HCT116 (cell line): ENCODE results near the gene MYBPC3. TPM values are rescaled to one million over a fixed set of nuclear protein-coding genes. Genes with fewer than 3 reads are reported as not detected.
A peak's percentile ranks its signal among the peaks of the same experiment; 100 is the strongest.

ENCODE experiments used
- ATAC-seq: fragments of 200-7000 bp; cut with Tn5 transposase; 2 replicates; pipeline ENCODE4 v1.9.1; 2020; ENCODE audit warnings: mild to moderate bottlenecking, moderate library complexity
- Bru-seq: library from RNA; stranded (reverse); fragments of 400-500 nt; gene quantifications from one replicate; lab custom pipeline; 2021; lab: Mats Ljungman, UMichigan
- BruChase-seq, 2 experiments: library from RNA; stranded (reverse); fragments of 400-500 nt; gene quantifications; one replicate each; lab custom pipeline; 2021; lab: Mats Ljungman, UMichigan
- BruUV-seq: library from RNA; stranded (reverse); fragments of 400-500 nt; replicated peaks from 2 replicates; lab custom pipeline; 2021; lab: Mats Ljungman, UMichigan
- CTCF ChIA-PET: fragments of 300-600 bp; sonication (Branson Sonifier 250); formaldehyde crosslinking; loops from one replicate; lab custom pipeline; 2021; ENCODE audit warnings: antibody characterized with exemption; lab: Charles Lee
- POLR2A ChIA-PET: fragments of 300-600, 350-600 bp; sonication (Branson Sonifier 250); formaldehyde crosslinking; loops from one replicate; lab custom pipeline; 2021; ENCODE audit warnings: antibody characterized with exemption; lab: Charles Lee
- RAD21 ChIA-PET, 2 experiments: fragments of 300-600 bp; sonication (Branson Sonifier 250); formaldehyde crosslinking; loops; one replicate each; lab custom pipeline; 2023; ENCODE audit warnings: low total read pairs in 2 of 2; ENCODE audit not compliant: uncharacterized antibody in 2 of 2, unreplicated experiment in 2 of 2, low non-redundant PET in 1 of 2; lab: Charles Lee
- DNase-seq: peaks from one replicate; pipeline ENCODE4 v3.0.0-alpha.2; 2010; ENCODE audit warnings: low read depth, low spot score
- H2AFZ ChIP-seq: fragments of 200-600 bp; shearing (Covaris generic), sonication (generic); 2 replicates; pipeline ENCODE4 v1.6.1; 2017; ENCODE audit warnings: low read depth, mixed run types, mixed read lengths, antibody characterized with exemption, low read length; ENCODE audit not compliant: poor library complexity, severe bottlenecking
- H3K27ac ChIP-seq: 2 replicates; pipeline ENCODE4 v1.5.1; 2012; ENCODE audit warnings: low read depth, low read length
- H3K27me3 ChIP-seq: fragments of 200-600 bp; sonication (generic); 2 replicates; pipeline ENCODE4 v1.6.1; 2016; ENCODE audit warnings: mixed run types, low read length, mixed read lengths; ENCODE audit not compliant: insufficient read depth
- H3K36me3 ChIP-seq, 2 experiments: fragments of 200-500 bp in 1 of 2; fragments of 200-600 bp in 1 of 2; sonication (Bioruptor generic) in 1 of 2; sonication (generic) in 1 of 2; 2 replicates each; pipeline versions ENCODE4 v1.5.1 to v1.6.1; 2014 to 2016; ENCODE audit warnings: low read length in 2 of 2, inconsistent platforms in 1 of 2, mixed read lengths in 1 of 2, mixed run types in 1 of 2; ENCODE audit not compliant: insufficient read depth in 2 of 2, control insufficient read depth in 1 of 2
- H3K4me1 ChIP-seq, 2 experiments: fragments of 200-600 bp in 1 of 2; sonication (generic) in 1 of 2; 2 replicates each; pipeline versions ENCODE4 v1.5.1 to v1.6.1; 2012 to 2017; ENCODE audit warnings: low read length in 2 of 2, inconsistent platforms in 1 of 2, mild to moderate bottlenecking in 1 of 2, mixed read lengths in 1 of 2, mixed run types in 1 of 2, moderate library complexity in 1 of 2; ENCODE audit not compliant: insufficient read depth in 2 of 2, control insufficient read depth in 1 of 2
- H3K4me2 ChIP-seq: fragments of 200-600 bp; sonication (generic); 2 replicates; pipeline ENCODE4 v1.6.1; 2017; ENCODE audit warnings: mixed run types, low read length, mixed read lengths
- H3K4me3 ChIP-seq, 2 experiments: fragments of 200-600 bp in 1 of 2; sonication (generic) in 1 of 2; replicated peaks in 1 of 2; 2 replicates each; pipeline ENCODE4 v1.5.1; 2011 to 2016; ENCODE audit warnings: low read length in 2 of 2, control low read depth in 1 of 2, low read depth in 1 of 2, mild to moderate bottlenecking in 1 of 2, mixed read lengths in 1 of 2, mixed run types in 1 of 2
- H3K79me2 ChIP-seq: fragments of 200-600 bp; sonication (generic); 2 replicates; pipeline ENCODE4 v1.6.1; 2017; ENCODE audit warnings: mild to moderate bottlenecking, mixed run types, low read length, moderate library complexity, mixed read lengths; ENCODE audit not compliant: insufficient read depth
- H3K9ac ChIP-seq: fragments of 200-600 bp; sonication (generic); 2 replicates; pipeline ENCODE4 v1.6.1; 2016; ENCODE audit warnings: low read length, mixed read lengths
- H3K9me2 ChIP-seq: fragments of 200-600 bp; sonication (generic), shearing (Covaris generic); 2 replicates; pipeline ENCODE4 v1.6.1; 2017; ENCODE audit warnings: mixed run types, mild to moderate bottlenecking, moderate library complexity; ENCODE audit not compliant: insufficient read depth
- H3K9me3 ChIP-seq, 2 experiments: fragments of 200-500 bp in 1 of 2; fragments of 200-600 bp in 1 of 2; sonication (Bioruptor generic) in 1 of 2; sonication (generic) in 1 of 2; 2 replicates each; pipeline ENCODE4 v1.6.1; 2014 to 2017; ENCODE audit warnings: low read length in 2 of 2, mixed read lengths in 2 of 2, inconsistent platforms in 1 of 2, low read depth in 1 of 2, mild to moderate bottlenecking in 1 of 2, mixed run types in 1 of 2, moderate library complexity in 1 of 2; ENCODE audit not compliant: control insufficient read depth in 1 of 2, insufficient read depth in 1 of 2
- H4K20me1 ChIP-seq: fragments of 200-600 bp; sonication (generic), shearing (Covaris generic); 2 replicates; pipeline ENCODE4 v1.6.1; 2017; ENCODE audit warnings: mixed run types, mild to moderate bottlenecking, moderate library complexity; ENCODE audit not compliant: insufficient read depth
- CBX3 ChIP-seq: IDR thresholded peaks from 2 replicates; pipeline ENCODE4 v1.6.1; 2012; ENCODE audit warnings: low read depth
- CEBPB ChIP-seq: IDR thresholded peaks from 2 replicates; pipeline ENCODE4 v1.6.1; 2012; ENCODE audit warnings: low read depth
- EGR1 ChIP-seq: IDR thresholded peaks from 2 replicates; pipeline ENCODE4 v1.6.1; 2012; ENCODE audit warnings: low read depth
- ELF1 ChIP-seq: IDR thresholded peaks from 2 replicates; pipeline ENCODE4 v1.6.1; 2012; ENCODE audit warnings: low read depth, borderline replicate concordance
- EZH2phosphoT487 ChIP-seq: fragments of 200-600 bp; IDR thresholded peaks from 2 replicates; pipeline ENCODE4 v1.6.1; 2018; ENCODE audit warnings: antibody characterized with exemption, borderline replicate concordance
- FOSL1 ChIP-seq: IDR thresholded peaks from 2 replicates; pipeline ENCODE4 v1.6.1; 2012; ENCODE audit warnings: low read depth
- JUND ChIP-seq: IDR thresholded peaks from 2 replicates; pipeline ENCODE4 v1.6.1; 2012
- POLR2A ChIP-seq: IDR thresholded peaks from 2 replicates; pipeline ENCODE4 v1.7.0; 2011; ENCODE audit warnings: borderline replicate concordance; ENCODE audit not compliant: insufficient read depth, insufficient read length; ENCODE audit errors: extremely low read depth
- RAD21 ChIP-seq: IDR thresholded peaks from 2 replicates; pipeline ENCODE4 v1.6.1; 2012; ENCODE audit warnings: low read depth, mild to moderate bottlenecking
- SIN3A ChIP-seq: IDR thresholded peaks from 2 replicates; pipeline ENCODE4 v1.6.1; 2012; ENCODE audit warnings: low read depth
- SRF ChIP-seq: IDR thresholded peaks from 2 replicates; pipeline ENCODE4 v1.6.1; 2012; ENCODE audit warnings: low read depth
- TCF7L2 ChIP-seq: IDR thresholded peaks from 2 replicates; pipeline ENCODE4 v1.7.0; 2011; ENCODE audit warnings: borderline replicate concordance, inconsistent platforms; ENCODE audit not compliant: insufficient read depth, insufficient read length; ENCODE audit errors: extremely low read depth
- ZFX ChIP-seq: fragments of 450-650 bp; IDR thresholded peaks from 2 replicates; pipeline ENCODE4 v1.6.1; 2017
- intact Hi-C: fragments of 100-400 bp; cut with micrococcal nuclease; formaldehyde crosslinking; loops from 2 replicates; pipeline ENCODE4 v1.10.0; 2022
- long read RNA-seq: library from polyadenylated mRNA; unstranded; transcript quantifications from one replicate; pipeline ENCODE4 v2.0.0, GENCODE V29; 2021; ENCODE audit not compliant: unreplicated experiment
- polyA plus RNA-seq: library from polyadenylated mRNA; unstranded; fragments of >200 nt; gene quantifications from 2 replicates; pipeline ENCODE4 v1.2.1, GENCODE V29; 2012; ENCODE audit warnings: missing spikeins
- total RNA-seq: library from RNA; stranded (reverse); gene quantifications from one replicate; pipeline ENCODE4 v1.2.1, GENCODE V29; 2021; ENCODE audit not compliant: unreplicated experiment
- TF ChIP-seq, protein P1 (sequence below): IDR thresholded peaks from 2 replicates; pipeline ENCODE4 v1.6.1; 2012

Gene MYBPC3
- 0.25 TPM for total RNA-seq
- 0.12 and 0.18 TPM in 2 replicates for polyA plus RNA-seq
- percentile 7 among the genes with signal in this experiment for Bru-seq, nascent RNA
- BruChase-seq, experiment 1, labeled RNA remaining after a 6-hour chase = percentile 16 among the genes with signal in this experiment
- BruChase-seq, experiment 2, labeled RNA remaining after a 2-hour chase = percentile 12 among the genes with signal in this experiment
- long read RNA-seq, partial matches to known transcripts = 1 of 1 reads
- long read RNA-seq, other reads (novel, unspliced or antisense) = 0 of 1 reads

DNA sequence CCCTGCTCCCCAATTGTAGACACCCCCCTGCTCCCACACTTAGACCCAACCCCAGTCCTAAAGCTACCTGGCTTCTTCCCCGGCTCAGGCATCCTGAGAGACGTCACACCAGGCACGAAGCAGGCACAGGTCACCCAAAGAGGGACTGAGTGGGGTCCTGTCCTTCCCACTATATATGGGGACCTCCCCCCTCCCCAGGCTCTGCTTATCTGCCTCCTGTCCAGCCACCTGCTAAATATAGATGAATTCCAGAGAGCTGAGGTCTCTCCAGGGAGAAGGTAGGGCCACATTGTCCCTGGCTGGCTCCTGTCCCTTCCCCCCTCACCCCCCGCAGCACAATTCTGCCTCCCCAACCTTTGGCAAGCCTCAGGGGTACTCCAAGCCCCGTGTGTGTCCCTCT lies at the start of gene MYBPC3:
Gene MYBPC3, minus strand, starts transcription at position 147 of the 400 bp plus-strand sequence. Its CDS starts 55 bp downstream, at position 92.
- DNase-seq (no peak), ATAC-seq (no peak)
- H3K27ac ChIP-seq = no peak within 1 kb of the TSS
- H3K9ac ChIP-seq = no peak within 1 kb of the TSS
- H3K4me2 ChIP-seq = no peak within 1 kb of the TSS
- no peak within 1 kb of the TSS for H3K4me3 ChIP-seq
- ChIA-PET RAD21 (no interaction called here), POLR2A (no interaction called here), CTCF (no interaction called here)
- no peaks in the 10 kb centered on the region for H3K79me2 ChIP-seq
- H3K4me1 ChIP-seq = peaks cover 0 to 13% of the 10 kb centered on the region in 2 experiments; a peak in 2 of 4 replicates
- intact Hi-C loops = loop anchor here (10.0 kb wide), 1 partner anchor 98 kb away; the partner anchor contains the start of gene NR1H3
- no peaks in the 10 kb centered on the region for H3K9me3 ChIP-seq
- no peak for TF ChIP-seq ZFX
- no peak for TF ChIP-seq TCF7L2
- TF ChIP-seq CBX3 = no peak
- no peak for TF ChIP-seq ELF1
- no peak for TF ChIP-seq EGR1
- no peak for TF ChIP-seq SIN3A
- no peak for TF ChIP-seq FOSL1
- TF ChIP-seq, protein P1, sequence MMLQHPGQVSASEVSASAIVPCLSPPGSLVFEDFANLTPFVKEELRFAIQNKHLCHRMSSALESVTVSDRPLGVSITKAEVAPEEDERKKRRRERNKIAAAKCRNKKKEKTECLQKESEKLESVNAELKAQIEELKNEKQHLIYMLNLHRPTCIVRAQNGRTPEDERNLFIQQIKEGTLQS = no peak
- no peak for TF ChIP-seq POLR2A
- no peak for TF ChIP-seq EZH2phosphoT487
- TF ChIP-seq SRF = no peak
- TF ChIP-seq JUND = no peak
- TF ChIP-seq RAD21 = no peak
- TF ChIP-seq CEBPB = no peak
- no peaks in the 10 kb centered on the region for H3K9me2 ChIP-seq
- no TSS peak for BruUV-seq
- H3K27me3 ChIP-seq = no peaks in the 10 kb centered on the region
- H4K20me1 ChIP-seq = no peaks in the 10 kb centered on the region
- H2AFZ ChIP-seq = no peak within 1 kb of the TSS
- H3K36me3 ChIP-seq = no peaks in the 10 kb centered on the region
